Heart left ventricle (tissue), 13 donors: Measurements from ENCODE around the gene CRTC2.

Experiments
- CTCF ChIP-seq, 12 donors: fragments of 200-600 bp; sonication (generic) in 4 of 12; IDR thresholded peaks; one replicate each; pipeline versions ENCODE4 v1.5.0 to v1.8.0; 2018 to 2022; ENCODE audit warnings: antibody characterized with exemption in 12 of 12, mild to moderate bottlenecking in 5 of 12
- POLR2A ChIP-seq, 2 donors: fragments of 450-650 bp; IDR thresholded peaks; one replicate each; pipeline ENCODE4 v1.6.1; 2017; ENCODE audit warnings: antibody characterized with exemption in 2 of 2, mild to moderate bottlenecking in 2 of 2, moderate library complexity in 2 of 2
- donor health status: ischemic (EF 13 %, LVEDD 7.1; RV severe dilation, severe dysfunction).
- donor health status: DM: no; HTN: yes; CAD: no.
- donor health status: DM: no; HTN: no; CAD: no.
- donor health status: ischemic (EF 25% LVEDD 6.9; RV normal size, moderate dysfunction).
- donor health status: ischemic (EF 25% LVEDD 5.7; RV mildly dilated, moderate dysfunction).
- donor health status: ischemic (EF 35%, LVEDD 5.7; RV mildly dilated, moderate dysfunction).
- donor health status: nonischemic (EF 11% LVEDD 7.7; RV severe dilation, severe dysfunction).
- donor health status: DM: yes; HTN: yes; CAD: no.
- donor health status: PGD.
- donor health status: ischemic (EF 29% LVEDD 5.4; RV normal size, mild dysfunction).
- donor health status: nonischemic (EF 23%, LVEDD 6.1; RV moderate dilation, normal function).

- TF ChIP-seq CTCF (IDR thresholded peaks at IDR 0.05) (no peak), POLR2A (IDR thresholded peaks at IDR 0.05) (no peak)
Observed at GRCh38 chr1:153991806-153992205, 33.4 kb upstream of the CRTC2 start.
